NCI-H2227 (cell line): ENCODE measurements around the gene GET4.

ENCODE experiments used
- DNase-seq: peaks from one replicate; lab custom pipeline; 2025; ENCODE audit not compliant: unreplicated experiment; lab: John Stamatoyannopoulos, UW

GET4 gene

GRCh38 chr7:898460-898854 lies 22.1 kb downstream of the GET4 start:
- DNase-seq = no peak

- no peak for DNase-seq
These were observed 22.7 kb downstream of the GET4 start for GRCh38 chr7:898855-899681.

- no peak for DNase-seq
These were observed 23.5 kb downstream of the GET4 start for GRCh38 chr7:899806-900205.

- no peak for DNase-seq
These were observed 24.1 kb downstream of the GET4 start for GRCh38 chr7:900331-901040.

GRCh38 chr7:901041-901387 lies 24.7 kb downstream of the GET4 start:
- no peak for DNase-seq

- peak; percentile 67 for DNase-seq
These were observed 25.2 kb downstream of the GET4 start for GRCh38 chr7:901388-902154.

GRCh38 chr7:902996-903395 lies 26.6 kb downstream of the GET4 start:
- DNase-seq = no peak

- DNase-seq = no peak
These were observed 27.8 kb downstream of the GET4 start for GRCh38 chr7:903921-904755.

GRCh38 chr7:904847-905246 lies 28.5 kb downstream of the GET4 start:
- DNase-seq = no peak

GRCh38 chr7:906776-907157 lies 30.4 kb downstream of the GET4 start:
- no peak for DNase-seq

GRCh38 chr7:907158-907980 lies 31.0 kb downstream of the GET4 start:
- DNase-seq = no peak

GRCh38 chr7:908159-908581 lies 31.8 kb downstream of the GET4 start:
- no peak for DNase-seq

- DNase-seq = peak; percentile 11
These were observed 32.4 kb downstream of the GET4 start for GRCh38 chr7:908591-909357.

- no peak for DNase-seq
These were observed 33.3 kb downstream of the GET4 start for GRCh38 chr7:909358-910329.

- DNase-seq = no peak
These were observed 34.1 kb downstream of the GET4 start for GRCh38 chr7:910441-910861.

- DNase-seq = no peak
These were observed 34.6 kb downstream of the GET4 start for GRCh38 chr7:910931-911431.

- no peak for DNase-seq
These were observed 35.6 kb downstream of the GET4 start for GRCh38 chr7:911791-912480.
